ENCODE results near the gene ZNF746.
"Not testable (repeated sequence)": the region's sequence is repeated elsewhere in the genome, so short reads cannot be mapped to it uniquely, and the experiment has no call there.

Gene ZNF746

GRCh38 chr7:149457766-149458165 lies 39.8 kb downstream of the ZNF746 start:
- DNase-seq, result no peak

- no peak for DNase-seq
These were observed 40.8 kb downstream of the ZNF746 start for GRCh38 chr7:149456506-149457421.

DNA sequence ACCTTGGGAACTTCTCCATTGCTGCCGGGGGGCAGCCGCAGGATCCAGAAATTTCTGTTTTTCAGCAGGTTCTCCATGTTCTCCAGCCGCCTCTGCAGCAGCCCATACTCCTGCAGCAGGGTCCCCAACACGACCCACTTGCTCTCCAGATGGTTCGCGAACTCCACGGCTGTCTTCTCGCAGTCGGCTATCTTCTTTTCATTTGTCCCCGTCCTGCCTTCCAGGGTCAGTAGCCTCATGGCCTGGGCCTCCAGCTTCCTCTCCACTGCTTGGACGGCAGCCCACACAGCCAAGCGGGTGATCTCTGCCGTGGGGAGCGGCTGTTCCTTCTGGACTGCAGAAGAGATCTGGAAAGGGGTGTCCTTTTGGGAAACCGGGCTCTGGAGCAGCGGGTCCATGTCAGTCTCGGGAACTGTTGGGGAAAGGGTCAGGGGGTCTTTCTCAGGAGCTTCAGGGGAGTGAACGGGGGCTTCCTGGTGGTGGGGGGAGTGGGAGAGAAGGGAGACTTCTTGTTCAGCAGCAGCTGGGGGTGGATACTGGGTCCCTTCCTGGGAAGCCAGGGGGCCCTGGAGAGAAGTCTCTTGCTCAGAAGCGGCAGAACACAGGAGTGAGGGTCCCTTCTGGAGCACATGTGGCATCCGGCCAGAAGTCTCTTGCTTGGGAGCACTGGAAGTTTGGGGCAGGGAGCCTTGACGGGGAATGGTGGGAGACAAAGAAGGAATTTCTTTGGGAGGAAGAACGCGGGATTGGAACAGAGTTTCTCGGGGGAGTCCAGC lies 42.2 kb downstream of the ZNF746 start:
- no peak for DNase-seq

DNA sequence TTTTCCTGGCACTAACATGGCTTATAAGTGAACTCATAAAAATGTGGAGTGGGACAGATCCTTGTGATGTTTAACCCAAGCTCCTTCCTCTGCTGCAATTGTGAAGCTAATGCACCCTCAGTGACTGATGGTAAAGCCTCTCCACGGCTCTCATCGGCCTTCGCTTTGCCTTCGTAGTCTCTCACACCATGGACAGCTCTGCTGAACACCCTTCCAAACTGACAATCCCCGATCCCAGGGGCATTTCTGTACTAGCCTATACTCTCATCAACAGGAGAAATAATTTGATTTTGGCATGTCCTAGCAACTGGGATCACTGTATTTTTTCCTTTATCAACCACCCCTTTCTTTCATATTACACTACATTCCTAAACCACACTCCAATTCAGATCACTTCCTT lies 42.9 kb downstream of the ZNF746 start:
- DNase-seq, result no peak

GRCh38 chr7:149454006-149454405 lies 43.6 kb downstream of the ZNF746 start:
- no peak for DNase-seq

DNA sequence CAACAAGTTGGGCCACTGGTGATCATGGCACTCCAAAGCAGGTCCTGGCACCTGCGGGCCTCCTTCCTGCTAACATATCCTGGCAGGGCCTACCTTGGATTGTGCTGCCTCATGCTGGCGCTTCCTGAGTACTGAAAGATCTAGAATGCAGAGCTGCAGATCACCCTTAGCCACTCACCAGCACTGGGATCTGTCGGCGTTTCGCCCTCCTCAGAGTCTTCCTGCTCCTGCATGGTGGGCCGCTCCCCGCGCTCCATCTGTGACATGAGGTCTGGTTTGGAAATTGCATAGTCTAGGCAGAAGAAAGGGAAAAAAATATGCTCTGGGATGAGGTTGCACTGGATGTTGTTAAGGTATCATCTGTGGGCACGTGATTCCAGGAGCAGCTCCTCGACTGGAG lies 46.8 kb downstream of the ZNF746 start:
- DNase-seq, result no peak

DNA sequence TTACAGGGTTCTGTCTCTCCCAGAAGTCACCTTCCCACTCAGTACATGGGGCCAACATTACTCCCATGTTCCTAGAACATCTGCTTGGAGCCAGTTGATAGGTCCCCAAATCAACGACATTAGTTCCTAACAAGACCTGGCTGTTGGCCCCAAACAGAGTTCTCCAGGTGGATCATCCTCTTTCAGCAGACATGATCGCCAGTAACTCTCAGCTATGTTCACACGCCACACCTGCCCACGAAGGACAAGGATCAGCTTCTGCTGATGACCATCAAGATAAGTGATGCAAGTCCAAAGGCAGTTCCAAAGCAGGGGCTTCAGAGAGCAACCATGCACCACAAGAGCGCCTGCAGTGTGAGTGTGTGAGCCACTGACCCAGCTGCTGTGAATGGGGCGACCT lies 47.7 kb downstream of the ZNF746 start:
- DNase-seq, result no peak

DNA sequence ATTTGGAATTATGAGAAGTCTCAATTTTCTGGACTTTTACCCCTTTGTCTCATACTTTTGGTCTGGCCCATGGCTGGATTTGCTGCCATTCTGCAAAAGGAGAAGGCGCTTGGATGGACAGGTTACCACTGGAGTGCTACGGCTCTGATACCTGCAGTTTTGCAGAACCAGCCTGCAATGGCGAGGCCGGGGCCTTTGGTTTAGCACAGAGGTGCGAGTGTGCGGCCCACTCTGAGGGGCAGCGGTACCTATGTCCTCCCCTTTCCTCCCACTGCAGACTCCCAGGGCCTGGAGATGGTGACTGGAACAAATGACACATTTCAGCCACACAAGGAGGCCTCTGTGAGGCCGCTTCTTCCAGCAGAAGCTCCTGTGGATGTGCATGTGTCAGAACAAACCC lies 48.6 kb downstream of the ZNF746 start:
- no peak for DNase-seq

GRCh38 chr7:149446026-149446425 lies 51.6 kb downstream of the ZNF746 start:
- DNase-seq, result not testable (repeated sequence)

DNA sequence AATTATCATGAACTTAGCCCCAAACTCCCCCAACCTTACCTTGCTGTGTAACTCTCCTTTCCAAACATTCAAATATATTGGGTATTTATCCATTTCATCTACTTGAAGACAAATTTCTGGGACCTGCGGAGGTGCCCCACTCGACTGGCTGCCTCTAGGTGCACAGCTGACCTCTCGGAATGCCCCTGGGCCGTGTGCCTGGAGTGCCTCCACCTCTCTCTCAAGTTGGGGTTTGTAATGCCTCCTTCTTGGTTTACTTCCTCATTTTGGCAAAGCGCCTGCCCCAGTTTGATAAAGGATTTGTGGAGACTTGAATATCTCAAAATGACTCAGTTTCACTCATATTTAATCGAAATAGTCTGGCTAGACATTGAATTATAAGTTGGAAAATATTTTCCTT lies 53.3 kb downstream of the ZNF746 start:
- DNase-seq, result no peak

DNA sequence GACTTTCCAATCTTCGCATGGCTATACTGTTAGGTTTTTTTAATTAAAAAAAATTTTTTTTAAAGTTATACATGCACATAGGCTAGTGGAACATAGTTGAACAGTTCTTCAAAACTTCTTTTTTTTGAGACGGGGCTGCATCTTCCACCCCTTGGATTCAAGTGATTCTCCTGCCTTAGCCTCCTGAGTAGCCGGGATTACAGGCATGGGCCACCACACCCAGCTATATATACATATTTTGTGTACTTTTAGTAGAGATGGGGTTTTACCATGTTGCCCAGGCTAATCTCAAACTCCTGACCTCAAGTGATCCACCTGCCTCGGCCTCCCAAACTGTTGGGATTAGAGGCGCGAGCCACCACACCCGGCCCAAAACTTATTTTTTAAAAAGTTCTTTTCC lies 54.1 kb downstream of the ZNF746 start:
- DNase-seq, result no peak

GRCh38 chr7:149442924-149443323 lies 54.7 kb downstream of the ZNF746 start:
- DNase-seq, result no peak

DNA sequence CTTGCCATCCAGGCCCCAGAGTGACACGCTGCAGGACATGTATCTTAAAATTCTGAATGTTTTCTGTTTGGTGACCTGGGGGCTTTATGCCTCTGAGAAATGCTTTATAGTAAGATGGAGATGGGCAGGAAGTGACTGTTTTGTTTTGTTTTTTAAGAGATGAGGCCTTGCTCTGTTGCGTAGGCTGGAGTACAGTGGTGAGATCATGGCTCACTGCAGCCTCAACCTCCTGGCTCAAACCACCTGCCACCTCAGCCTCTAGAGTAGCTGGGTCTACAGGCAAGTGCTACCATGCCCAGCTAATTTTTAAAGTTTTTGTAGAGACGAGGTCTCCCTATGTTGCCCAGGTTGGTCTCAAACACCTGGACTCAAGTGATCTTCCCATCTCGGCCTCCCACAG lies 57.4 kb downstream of the ZNF746 start:
- no peak for DNase-seq

- DNase-seq, result no peak
These were observed 61.3 kb downstream of the ZNF746 start for GRCh38 chr7:149436358-149436757.

DNA sequence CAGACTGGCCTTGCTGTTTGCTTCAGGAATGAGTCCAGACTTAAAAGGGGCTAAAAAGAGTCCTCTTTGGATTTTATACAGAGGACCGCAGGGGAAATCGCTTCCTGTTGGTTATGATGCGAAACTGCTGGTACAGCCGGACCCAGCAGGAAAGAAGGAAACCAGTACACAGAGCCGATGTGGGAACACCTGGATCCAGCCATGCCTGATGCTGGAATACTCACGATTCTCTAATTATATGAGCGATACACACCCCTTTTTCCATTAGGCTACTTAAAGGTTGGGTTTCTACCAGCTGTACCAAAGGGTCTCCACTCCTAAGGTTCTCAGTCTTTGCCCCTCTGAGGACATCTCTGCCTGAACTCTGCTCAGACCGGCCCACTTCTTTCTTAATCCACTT lies 64.5 kb downstream of the ZNF746 start:
- DNase-seq, result no peak

- DNase-seq, result no peak
These were observed 65.4 kb downstream of the ZNF746 start for GRCh38 chr7:149432121-149432691.

DNA sequence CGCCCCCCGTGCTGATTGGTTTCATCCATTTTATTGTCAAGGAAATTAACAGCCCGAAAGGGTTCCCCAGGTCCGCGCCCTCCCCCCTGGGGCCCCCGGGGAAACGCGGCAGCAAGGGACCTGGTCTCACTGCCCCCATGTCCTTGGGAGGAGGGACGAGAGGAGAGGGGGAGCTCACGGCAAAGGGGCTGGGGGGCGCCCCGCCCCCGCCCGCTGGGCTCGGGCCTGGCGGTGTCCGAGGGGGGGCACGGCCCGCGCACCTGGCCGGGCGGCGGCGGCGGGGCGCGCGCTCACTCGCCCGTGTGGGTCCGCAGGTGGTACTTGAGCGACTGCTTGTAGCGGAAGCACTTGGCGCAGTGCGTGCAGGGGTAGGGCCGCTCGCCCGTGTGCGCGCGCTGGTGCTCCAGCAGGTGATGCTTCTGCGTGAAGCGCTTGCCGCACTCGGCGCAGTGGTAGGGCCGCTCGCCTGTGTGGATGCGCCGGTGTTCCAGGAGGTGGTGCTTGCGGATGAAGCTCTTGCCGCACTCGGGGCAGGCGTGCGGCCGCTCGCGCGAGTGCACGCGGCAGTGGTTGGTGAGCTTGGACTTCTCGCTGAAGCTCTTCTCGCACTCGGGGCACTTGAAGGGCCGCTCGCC lies 66.0 kb downstream of the ZNF746 start:
- DNase-seq, result no peak

DNA sequence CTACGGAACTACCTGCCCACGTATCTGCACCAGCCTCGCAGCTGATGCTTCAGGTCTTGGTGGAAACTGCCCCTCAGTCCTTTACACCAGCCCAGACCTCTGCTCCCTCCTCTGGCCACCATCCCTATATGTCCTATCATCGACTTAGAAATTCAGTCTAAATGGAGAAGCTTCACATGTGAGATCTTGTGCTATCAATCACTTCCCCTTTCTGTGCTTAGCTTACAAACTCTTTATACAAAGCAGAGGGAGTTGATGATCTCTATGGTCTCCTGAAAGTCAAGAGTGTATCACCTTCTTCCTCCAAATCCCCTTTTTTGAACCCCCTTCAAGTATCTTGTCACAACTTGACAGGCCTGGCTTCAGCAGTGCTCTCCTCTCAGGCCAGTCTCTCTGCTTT lies 67.4 kb downstream of the ZNF746 start:
- no peak for DNase-seq

DNA sequence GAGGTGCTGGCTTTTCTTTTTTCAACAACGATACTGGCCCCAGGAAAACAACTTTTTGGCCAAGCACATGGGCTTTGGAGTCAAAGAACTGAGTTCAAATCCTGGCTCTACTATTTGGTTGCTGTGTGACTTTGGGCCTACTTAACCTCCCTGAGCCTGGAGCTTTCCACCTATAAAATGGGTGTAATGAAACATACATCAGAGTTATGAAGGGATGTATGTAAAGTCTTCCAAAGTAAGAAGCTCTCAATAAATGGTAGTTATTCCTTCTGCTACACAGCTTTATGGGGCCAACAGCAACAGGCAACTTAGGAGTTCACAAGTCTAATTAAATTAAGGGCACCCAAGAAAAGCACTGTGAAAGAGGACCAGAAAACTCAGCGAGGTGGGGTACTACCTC lies 69.7 kb downstream of the ZNF746 start:
- no peak for DNase-seq

DNA sequence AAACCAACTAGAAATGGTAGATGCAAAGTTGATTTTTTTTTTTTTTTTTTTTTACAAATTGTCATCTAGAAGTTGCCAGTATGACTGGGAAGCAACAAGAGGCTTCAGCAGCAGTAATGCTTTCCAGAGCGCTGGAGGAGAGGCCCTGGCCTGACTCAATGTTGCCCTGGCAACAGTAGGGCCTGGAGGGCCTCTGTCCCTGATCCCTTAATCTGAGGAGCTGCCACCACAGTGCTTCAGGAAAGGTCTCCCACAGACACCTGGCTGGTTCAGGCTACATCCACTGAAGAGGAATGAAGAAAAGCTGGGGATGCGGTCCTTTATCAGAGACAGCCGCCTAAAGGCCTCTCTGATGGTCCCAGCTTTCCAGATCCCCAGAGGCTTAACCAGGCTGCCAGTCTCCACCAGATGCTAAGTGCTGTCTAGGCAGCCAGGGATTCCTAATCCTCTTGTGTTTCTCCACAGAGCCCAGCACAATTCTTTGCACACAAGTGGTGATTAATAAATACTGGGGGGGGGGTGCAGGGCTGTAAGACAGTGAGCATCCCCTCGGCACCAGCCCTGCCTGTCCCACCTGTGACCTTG lies 70.4 kb downstream of the ZNF746 start:
- DNase-seq, result no peak

- no peak for DNase-seq
These were observed 74.0 kb downstream of the ZNF746 start for GRCh38 chr7:149423449-149424110.

- DNase-seq, result no peak
These were observed 74.7 kb downstream of the ZNF746 start for GRCh38 chr7:149422914-149423301.
